ENCODE results near the gene FEZF2. TPM values are rescaled to one million over a fixed set of nuclear protein-coding genes. Genes with fewer than 3 reads are reported as not detected.

FEZF2 gene
- total RNA-seq, 1 donor from 2014 or later, result not detected

DNA sequence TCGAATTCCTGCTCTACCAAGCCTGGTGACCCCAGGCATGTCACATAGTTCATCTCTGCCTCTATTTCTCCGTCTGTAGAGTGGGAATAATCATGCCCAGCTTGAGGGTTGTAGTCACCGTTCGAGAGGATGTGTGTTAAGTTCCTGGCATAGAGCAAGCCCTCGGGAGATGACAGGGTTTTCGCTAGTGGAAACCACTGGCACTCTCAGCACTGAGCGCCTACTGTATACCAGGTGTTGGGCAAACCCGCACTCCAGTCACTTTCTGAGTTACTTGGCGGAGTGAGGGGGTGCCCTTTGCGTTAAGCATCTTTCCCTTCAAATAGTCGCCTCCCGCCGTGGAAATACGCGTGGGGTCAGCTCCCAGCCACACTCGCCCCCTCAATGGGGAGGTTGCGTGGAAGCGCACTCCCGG is 5.1 kb downstream of the FEZF2 start:
- H3K4me3 ChIP-seq, result peak overlapping the region in 1 of 2 donors; percentile 10
- intact Hi-C loops (cut with DNase I), result no loop called here

DNA sequence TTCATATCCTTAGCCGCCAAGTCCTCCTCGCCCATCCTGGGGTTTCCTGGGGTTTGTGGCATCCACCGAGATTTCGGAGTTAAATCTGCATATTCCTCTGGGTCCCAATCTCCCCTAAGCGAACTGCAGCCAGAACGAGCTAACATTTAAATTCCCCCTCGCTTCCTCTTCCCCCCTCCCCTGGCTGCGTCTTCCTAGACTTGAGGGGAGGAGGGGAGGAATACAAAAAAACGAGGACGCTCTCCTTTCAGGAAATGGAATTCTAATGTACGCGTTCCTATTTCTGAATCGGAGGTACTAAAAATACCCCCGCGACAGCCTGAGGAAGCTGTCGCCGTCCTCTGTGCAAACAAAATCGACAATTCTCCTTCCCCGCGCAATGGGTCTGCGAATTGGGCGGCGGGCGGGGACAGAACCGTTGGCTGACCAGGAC is 5.6 kb downstream of the FEZF2 start:
- no peak for DNase-seq (ENCODE audit: extremely low spot score in 2 of 2)
- no peak overlapping the region for H3K4me3 ChIP-seq
- no peak for TF ChIP-seq POLR2AphosphoS5 (IDR thresholded peaks at IDR 0.05; ENCODE audit: insufficient read depth in 1 of 2, low read depth in 1 of 2)
- TF ChIP-seq, protein P1, sequence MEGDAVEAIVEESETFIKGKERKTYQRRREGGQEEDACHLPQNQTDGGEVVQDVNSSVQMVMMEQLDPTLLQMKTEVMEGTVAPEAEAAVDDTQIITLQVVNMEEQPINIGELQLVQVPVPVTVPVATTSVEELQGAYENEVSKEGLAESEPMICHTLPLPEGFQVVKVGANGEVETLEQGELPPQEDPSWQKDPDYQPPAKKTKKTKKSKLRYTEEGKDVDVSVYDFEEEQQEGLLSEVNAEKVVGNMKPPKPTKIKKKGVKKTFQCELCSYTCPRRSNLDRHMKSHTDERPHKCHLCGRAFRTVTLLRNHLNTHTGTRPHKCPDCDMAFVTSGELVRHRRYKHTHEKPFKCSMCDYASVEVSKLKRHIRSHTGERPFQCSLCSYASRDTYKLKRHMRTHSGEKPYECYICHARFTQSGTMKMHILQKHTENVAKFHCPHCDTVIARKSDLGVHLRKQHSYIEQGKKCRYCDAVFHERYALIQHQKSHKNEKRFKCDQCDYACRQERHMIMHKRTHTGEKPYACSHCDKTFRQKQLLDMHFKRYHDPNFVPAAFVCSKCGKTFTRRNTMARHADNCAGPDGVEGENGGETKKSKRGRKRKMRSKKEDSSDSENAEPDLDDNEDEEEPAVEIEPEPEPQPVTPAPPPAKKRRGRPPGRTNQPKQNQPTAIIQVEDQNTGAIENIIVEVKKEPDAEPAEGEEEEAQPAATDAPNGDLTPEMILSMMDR (IDR thresholded peaks at IDR 0.05), result no peak
- no peak for TF ChIP-seq POLR2A (IDR thresholded peaks at IDR 0.05)
- H3K36me3 ChIP-seq, result no peaks in the 10 kb centered on the region
- intact Hi-C loops (cut with DNase I), result no loop called here
- H3K27ac ChIP-seq, result no peak overlapping the region
- H3K9me3 ChIP-seq, result no peaks in the 10 kb centered on the region
- peaks cover 14% of the 10 kb centered on the region for H3K4me1 ChIP-seq
- peaks cover 17% of the 10 kb centered on the region for H3K27me3 ChIP-seq

More for the DNA sequence above, 5.1 kb downstream of the FEZF2 start:
- no peak overlapping the region for H3K27ac ChIP-seq
- H3K27me3 ChIP-seq, result peaks cover 17% of the 10 kb centered on the region
- H3K36me3 ChIP-seq, result no peaks in the 10 kb centered on the region
- peak in 1 of 2 donors; percentile 37 for DNase-seq (ENCODE audit: extremely low spot score in 2 of 2)
- no peaks in the 10 kb centered on the region for H3K9me3 ChIP-seq
- TF ChIP-seq POLR2A (IDR thresholded peaks at IDR 0.05), result no peak
- no peak for TF ChIP-seq POLR2AphosphoS5 (IDR thresholded peaks at IDR 0.05; ENCODE audit: insufficient read depth in 1 of 2, low read depth in 1 of 2)
- TF ChIP-seq, protein P1 (IDR thresholded peaks at IDR 0.05), result no peak
- peaks cover 20% of the 10 kb centered on the region for H3K4me1 ChIP-seq

DNA sequence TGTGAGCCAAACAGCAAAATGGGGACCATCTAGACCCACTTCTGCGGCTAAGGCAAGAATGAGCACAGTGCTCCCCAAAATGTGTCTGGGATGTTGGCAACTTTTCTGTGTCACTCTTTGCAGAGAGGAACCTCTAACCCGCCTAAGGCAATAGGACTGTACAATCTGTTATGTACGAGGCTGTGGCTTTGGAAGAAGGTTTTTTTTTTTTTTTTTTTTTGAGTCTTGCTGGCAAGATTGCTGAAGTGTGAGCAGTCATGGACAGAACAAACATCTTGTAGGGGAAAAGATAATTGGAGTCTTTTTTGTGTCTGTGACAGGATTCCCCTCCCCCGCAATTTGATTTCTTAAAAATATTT is 7.2 kb downstream of the FEZF2 start:
- H3K27me3 ChIP-seq, result peaks cover 8% of the 10 kb centered on the region
- no peak overlapping the region for H3K27ac ChIP-seq
- TF ChIP-seq POLR2AphosphoS5 (IDR thresholded peaks at IDR 0.05; ENCODE audit: insufficient read depth in 1 of 2, low read depth in 1 of 2) (no peak), POLR2A (IDR thresholded peaks at IDR 0.05) (no peak)
- TF ChIP-seq, protein P1 (IDR thresholded peaks at IDR 0.05), result no peak
- no peak overlapping the region for H3K4me3 ChIP-seq
- intact Hi-C loops (cut with DNase I), result no loop called here
- peaks cover 12% of the 10 kb centered on the region for H3K4me1 ChIP-seq
- H3K36me3 ChIP-seq, result no peaks in the 10 kb centered on the region
- no peaks in the 10 kb centered on the region for H3K9me3 ChIP-seq
- no peak for DNase-seq (ENCODE audit: extremely low spot score in 2 of 2)

DNA sequence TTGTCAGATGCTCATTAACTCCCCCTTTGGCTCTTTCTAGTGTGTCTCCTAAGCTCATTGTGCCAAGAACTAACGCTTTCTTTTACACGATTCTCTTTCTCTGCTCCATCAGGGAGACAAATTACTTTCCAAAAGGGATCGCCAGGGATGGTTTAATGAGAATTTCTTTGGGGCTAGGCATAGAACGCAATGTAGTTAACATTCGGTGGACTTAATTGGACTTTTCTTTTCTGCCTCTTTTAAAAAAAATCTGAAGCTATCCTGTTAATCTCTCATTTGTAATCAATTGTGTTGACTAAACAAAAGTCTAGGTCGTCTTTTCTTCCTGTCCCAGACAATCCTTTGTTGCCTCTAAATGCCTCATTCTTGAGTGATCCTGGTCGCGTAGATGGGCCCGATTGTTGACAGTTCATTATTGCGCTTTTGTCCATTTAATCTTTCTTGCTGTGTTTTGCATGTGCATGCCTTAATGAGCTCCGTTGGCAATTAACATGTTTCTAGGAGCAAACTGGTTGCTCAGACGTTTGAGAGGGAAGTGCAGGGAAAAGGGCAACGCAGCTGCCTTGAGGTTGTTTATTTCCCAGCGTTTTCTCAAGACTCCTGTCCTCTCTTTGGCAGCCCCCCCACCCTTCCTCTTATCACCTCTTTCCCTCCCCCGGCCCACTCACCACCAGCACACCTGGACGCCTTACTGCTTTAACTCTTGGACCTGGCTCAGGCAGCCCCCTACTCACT is 7.8 kb downstream of the FEZF2 start:
- no peak overlapping the region for H3K4me3 ChIP-seq
- intact Hi-C loops (cut with DNase I), result no loop called here
- no peaks in the 10 kb centered on the region for H3K36me3 ChIP-seq
- H3K4me1 ChIP-seq, result peaks cover 12% of the 10 kb centered on the region
- peaks cover 5% of the 10 kb centered on the region for H3K27me3 ChIP-seq
- H3K9me3 ChIP-seq, result no peaks in the 10 kb centered on the region
- no peak for TF ChIP-seq POLR2A (IDR thresholded peaks at IDR 0.05)
- TF ChIP-seq, protein P1 (IDR thresholded peaks at IDR 0.05), result no peak
- no peak for TF ChIP-seq POLR2AphosphoS5 (IDR thresholded peaks at IDR 0.05; ENCODE audit: insufficient read depth in 1 of 2, low read depth in 1 of 2)
- DNase-seq (ENCODE audit: extremely low spot score in 2 of 2), result no peak
- H3K27ac ChIP-seq, result no peak overlapping the region

DNA sequence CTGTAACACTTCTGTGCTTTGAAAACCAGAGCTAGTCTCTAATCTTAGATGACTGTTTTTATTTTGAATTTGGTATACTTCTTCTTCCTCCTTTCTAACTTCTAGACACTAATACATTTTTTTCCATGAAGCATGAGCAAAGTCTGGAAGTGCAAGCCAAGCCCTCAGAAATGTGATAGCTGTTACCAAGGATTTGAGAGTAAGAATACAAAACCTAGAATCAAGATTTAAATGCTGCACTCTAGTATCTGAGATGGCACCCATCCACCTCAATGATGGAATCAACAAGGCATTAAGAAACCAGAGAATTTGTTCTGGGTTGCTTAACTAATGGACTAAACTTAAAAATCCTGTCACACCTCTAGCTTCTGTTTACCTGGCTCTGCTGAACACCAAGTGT is 9.2 kb downstream of the FEZF2 start:
- Histone ChIP-seq H3K27ac (no peak overlapping the region), H3K9me3 (no peaks in the 10 kb centered on the region), H3K27me3 (peaks cover 5% of the 10 kb centered on the region), H3K4me1 (peaks cover 8% of the 10 kb centered on the region), H3K4me3 (no peak overlapping the region), H3K36me3 (no peaks in the 10 kb centered on the region)
- DNase-seq (ENCODE audit: extremely low spot score in 2 of 2), result no peak
- TF ChIP-seq POLR2AphosphoS5 (IDR thresholded peaks at IDR 0.05; ENCODE audit: insufficient read depth in 1 of 2, low read depth in 1 of 2) (no peak), POLR2A (IDR thresholded peaks at IDR 0.05) (no peak)
- TF ChIP-seq, protein P1 (IDR thresholded peaks at IDR 0.05), result no peak
- intact Hi-C loops (cut with DNase I), result no loop called here
